Fibroblast of lung (primary cell): Measurements from ENCODE around the gene MRI1. TPM values are rescaled to one million over a fixed set of nuclear protein-coding genes. Genes with fewer than 3 reads are reported as not detected.

Source experiments
- DNase-seq, 2 donors: peaks; one replicate each; pipeline versions ENCODE4 v3.0.0 to v3.0.0-alpha.2; 2010; ENCODE audit warnings: low read depth in 2 of 2
- H2AFZ ChIP-seq: 2 replicates; pipeline ENCODE4 v1.5.1; 2012; ENCODE audit warnings: low read length, control low read depth, inconsistent platforms
- H3K27ac ChIP-seq: 2 replicates; pipeline ENCODE4 v1.5.1; 2011; ENCODE audit warnings: low read length, control low read depth; ENCODE audit not compliant: insufficient read depth
- H3K27me3 ChIP-seq: 2 replicates; pipeline ENCODE4 v1.5.1; 2011; ENCODE audit warnings: mild to moderate bottlenecking, low read length; ENCODE audit not compliant: control insufficient read depth, insufficient read depth
- H3K36me3 ChIP-seq: 2 replicates; pipeline ENCODE4 v1.5.1; 2011; ENCODE audit warnings: low read length; ENCODE audit not compliant: control insufficient read depth, insufficient read depth
- H3K4me1 ChIP-seq: 2 replicates; pipeline ENCODE4 v1.5.1; 2011; ENCODE audit warnings: low read length; ENCODE audit not compliant: control insufficient read depth, insufficient read depth; ENCODE audit errors: extremely low read depth
- H3K4me2 ChIP-seq: 2 replicates; pipeline ENCODE4 v1.5.1; 2011; ENCODE audit warnings: low read length, control low read depth; ENCODE audit not compliant: insufficient read depth; ENCODE audit errors: extremely low read depth
- H3K4me3 ChIP-seq, 4 experiments: fragments of 200-600 bp in 1 of 4; sonication (generic) in 1 of 4; replicated peaks in 1 of 4; 2 replicates each; pipeline ENCODE4 v1.5.1; 2011 to 2016; ENCODE audit warnings: low read length in 4 of 4, low read depth in 3 of 4, mild to moderate bottlenecking in 3 of 4, control low read depth in 2 of 4, inconsistent platforms in 1 of 4, mixed read lengths in 1 of 4; ENCODE audit not compliant: insufficient read depth in 1 of 4; ENCODE audit errors: control extremely low read depth in 1 of 4
- H3K79me2 ChIP-seq: 2 replicates; pipeline ENCODE4 v1.5.1; 2012; ENCODE audit warnings: mild to moderate bottlenecking, low read length, inconsistent platforms; ENCODE audit not compliant: control insufficient read depth, insufficient read depth
- H3K9ac ChIP-seq: 2 replicates; pipeline ENCODE4 v1.5.1; 2011; ENCODE audit warnings: mild to moderate bottlenecking, low read length, control low read depth; ENCODE audit not compliant: insufficient read depth
- H3K9me3 ChIP-seq: 2 replicates; pipeline ENCODE4 v1.5.1; 2012; ENCODE audit warnings: low read depth, low read length; ENCODE audit not compliant: control insufficient read depth, insufficient read depth
- H4K20me1 ChIP-seq: 2 replicates; pipeline ENCODE4 v1.5.1; 2011; ENCODE audit warnings: low read length; ENCODE audit not compliant: control insufficient read depth, insufficient read depth; ENCODE audit errors: extremely low read depth
- CTCF ChIP-seq, 2 donors: IDR thresholded peaks in 1 of 2; conservative IDR thresholded peaks in 1 of 2; 1 replicate in 1 of 2; 2 replicates in 1 of 2; pipeline ENCODE4 v1.5.1; 2011 to 2012; ENCODE audit warnings: low read length in 2 of 2, control low read depth in 1 of 2, inconsistent platforms in 1 of 2, low read depth in 1 of 2, mild to moderate bottlenecking in 1 of 2
- EZH2 ChIP-seq: IDR thresholded peaks from 2 replicates; pipeline ENCODE4 v1.5.1; 2012; ENCODE audit warnings: low read length, control low read depth, mild to moderate bottlenecking; ENCODE audit errors: missing control alignments
- polyA plus RNA-seq, 2 donors: library from polyadenylated mRNA; depleted of rRNA in 1 of 2; stranded (reverse) in 1 of 2; unstranded in 1 of 2; fragments of >200 nt; gene quantifications; 2 replicates each; pipeline ENCODE4 v1.2.1, GENCODE V29; 2011 to 2012; ENCODE audit warnings: missing spikeins in 1 of 2
- total RNA-seq: library from RNA; depleted of rRNA; stranded (reverse); fragments of >200 nt; gene quantifications from 2 replicates; pipeline ENCODE4 v1.2.1, GENCODE V29; 2014

The MRI1 gene
- total and polyA plus RNA-seq, 2 donors (not counting 1 experiment from before 2014, with no cell fraction given), result 17.1 to 17.7 TPM

DNA sequence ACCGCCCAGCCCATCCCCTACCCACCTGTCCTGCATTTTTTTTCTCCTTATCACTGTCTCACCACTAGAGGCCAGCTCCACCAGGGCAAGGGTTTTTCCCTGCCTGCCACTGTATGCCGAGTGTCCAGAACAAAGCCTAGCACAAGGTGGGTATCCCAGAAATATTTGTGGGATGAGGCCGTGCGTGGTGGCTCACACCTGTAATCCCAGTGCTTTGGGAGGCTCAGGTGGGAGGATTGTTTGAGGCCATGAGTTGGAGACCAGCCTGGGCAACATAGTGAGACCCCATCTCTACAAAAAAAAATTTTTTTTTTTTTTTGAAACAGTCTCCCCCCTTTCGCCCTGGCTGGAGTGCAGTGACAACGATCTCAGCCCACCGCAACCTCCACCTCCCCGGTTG, 2.9 kb upstream of the MRI1 start:
- Histone ChIP-seq H3K27ac (no peak overlapping the region), H3K79me2 (peaks cover 7% of the 10 kb centered on the region), H4K20me1 (no peaks in the 10 kb centered on the region), H3K27me3 (no peaks in the 10 kb centered on the region), H3K4me1 (peaks cover 4% of the 10 kb centered on the region), H3K36me3 (peaks cover 23% of the 10 kb centered on the region), H3K4me3 (no peak overlapping the region), H3K4me2 (no peak overlapping the region), H3K9ac (no peak overlapping the region), H3K9me3 (no peaks in the 10 kb centered on the region), H2AFZ (no peak overlapping the region)
- no peak for DNase-seq
- TF ChIP-seq EZH2, result no peak
- no peak for TF ChIP-seq CTCF (conservative IDR thresholded peaks at IDR 0.05 in 1 of 2, IDR thresholded peaks at IDR 0.05 in 1 of 2; ENCODE audit: low read depth in 1 of 2, low read length in 2 of 2)

- Histone ChIP-seq H3K4me2 (no peak overlapping the region), H3K9me3 (no peaks in the 10 kb centered on the region), H4K20me1 (no peaks in the 10 kb centered on the region), H3K36me3 (peaks cover 19% of the 10 kb centered on the region), H3K4me3 (no peak overlapping the region), H3K27me3 (no peaks in the 10 kb centered on the region), H3K79me2 (peaks cover 7% of the 10 kb centered on the region), H3K27ac (no peak overlapping the region), H2AFZ (no peak overlapping the region), H3K9ac (no peak overlapping the region), H3K4me1 (peaks cover 4% of the 10 kb centered on the region)
- DNase-seq, result no peak
- TF ChIP-seq CTCF (conservative IDR thresholded peaks at IDR 0.05 in 1 of 2, IDR thresholded peaks at IDR 0.05 in 1 of 2; ENCODE audit: low read depth in 1 of 2, low read length in 2 of 2) (no peak), EZH2 (no peak)
Observed at GRCh38 chr19:13762635-13763235, 1.6 kb upstream of the MRI1 start.

DNA sequence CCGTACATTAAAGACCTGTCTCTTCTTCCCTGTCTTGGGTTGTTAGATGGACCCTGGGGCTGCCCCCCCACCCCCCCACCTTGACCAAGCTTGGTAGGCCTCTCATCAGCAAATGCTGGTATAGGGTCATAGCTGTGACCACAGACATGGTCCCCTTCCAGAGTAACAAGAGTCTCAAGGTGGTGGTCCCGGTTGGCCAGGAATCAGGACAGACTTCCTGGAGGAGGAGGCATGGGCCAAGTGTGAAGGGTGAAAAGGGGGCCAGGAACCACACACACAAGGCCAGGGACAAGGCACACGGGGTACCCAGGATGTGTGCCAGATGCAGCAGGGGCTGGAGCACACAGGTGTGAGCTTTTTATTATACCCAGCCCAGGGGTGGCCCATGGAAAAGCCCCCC, 1.1 kb upstream of the MRI1 start:
- Histone ChIP-seq H3K9ac (no peak overlapping the region), H3K27me3 (no peaks in the 10 kb centered on the region), H3K36me3 (peaks cover 15% of the 10 kb centered on the region), H4K20me1 (no peaks in the 10 kb centered on the region), H3K9me3 (no peaks in the 10 kb centered on the region), H3K79me2 (peaks cover 7% of the 10 kb centered on the region), H2AFZ (no peak overlapping the region), H3K4me2 (no peak overlapping the region), H3K4me1 (peaks cover 4% of the 10 kb centered on the region), H3K27ac (no peak overlapping the region), H3K4me3 (no peak overlapping the region)
- no peak for TF ChIP-seq EZH2
- TF ChIP-seq CTCF (conservative IDR thresholded peaks at IDR 0.05 in 1 of 2, IDR thresholded peaks at IDR 0.05 in 1 of 2; ENCODE audit: low read depth in 1 of 2, low read length in 2 of 2), result no peak
- no peak for DNase-seq
